ENCODE measurements around the gene ERVFRD-1.

ERVFRD-1 gene

GRCh38 chr6:11123978-11124377 is 12.5 kb upstream of the ERVFRD-1 start:
- Histone ChIP-seq H3K4me2 (ENCODE audit: low read depth, low read length, poor library complexity, severe bottlenecking) (no peak overlapping the region), H2AFZ (ENCODE audit: low read length) (no peak overlapping the region), H3K9me3 (ENCODE audit: insufficient read depth, low read depth, low read length) (no peaks in the 10 kb centered on the region), H3K4me3 (ENCODE audit: low read length, poor library complexity, severe bottlenecking) (no peak overlapping the region), H3K36me3 (ENCODE audit: insufficient read depth, low read length) (peaks cover 10% of the 10 kb centered on the region; the same call in 1 of the 2 replicates), H3K27me3 (ENCODE audit: insufficient read depth, low read length, poor library complexity, severe bottlenecking) (no peaks in the 10 kb centered on the region), H3K9me2 (replicated peaks; ENCODE audit: low read depth, low read length) (no peaks in the 10 kb centered on the region), H3K9ac (ENCODE audit: low read depth, low read length, poor library complexity, severe bottlenecking) (no peak overlapping the region), H3K4me1 (ENCODE audit: insufficient read depth, low read length, poor library complexity, severe bottlenecking) (peaks cover 4% of the 10 kb centered on the region), H3K79me2 (ENCODE audit: insufficient read depth, low read length) (peaks cover 90% of the 10 kb centered on the region), H4K20me1 (ENCODE audit: insufficient read depth, low read length, poor library complexity, severe bottlenecking) (peaks cover 2% of the 10 kb centered on the region), H3F3A (ENCODE audit: low read depth) (no peaks in the 10 kb centered on the region)
- no peak for TF ChIP-seq EZH2phosphoT487 (IDR thresholded peaks at IDR 0.05; ENCODE audit: borderline replicate concordance)
- TF ChIP-seq, protein P1, sequence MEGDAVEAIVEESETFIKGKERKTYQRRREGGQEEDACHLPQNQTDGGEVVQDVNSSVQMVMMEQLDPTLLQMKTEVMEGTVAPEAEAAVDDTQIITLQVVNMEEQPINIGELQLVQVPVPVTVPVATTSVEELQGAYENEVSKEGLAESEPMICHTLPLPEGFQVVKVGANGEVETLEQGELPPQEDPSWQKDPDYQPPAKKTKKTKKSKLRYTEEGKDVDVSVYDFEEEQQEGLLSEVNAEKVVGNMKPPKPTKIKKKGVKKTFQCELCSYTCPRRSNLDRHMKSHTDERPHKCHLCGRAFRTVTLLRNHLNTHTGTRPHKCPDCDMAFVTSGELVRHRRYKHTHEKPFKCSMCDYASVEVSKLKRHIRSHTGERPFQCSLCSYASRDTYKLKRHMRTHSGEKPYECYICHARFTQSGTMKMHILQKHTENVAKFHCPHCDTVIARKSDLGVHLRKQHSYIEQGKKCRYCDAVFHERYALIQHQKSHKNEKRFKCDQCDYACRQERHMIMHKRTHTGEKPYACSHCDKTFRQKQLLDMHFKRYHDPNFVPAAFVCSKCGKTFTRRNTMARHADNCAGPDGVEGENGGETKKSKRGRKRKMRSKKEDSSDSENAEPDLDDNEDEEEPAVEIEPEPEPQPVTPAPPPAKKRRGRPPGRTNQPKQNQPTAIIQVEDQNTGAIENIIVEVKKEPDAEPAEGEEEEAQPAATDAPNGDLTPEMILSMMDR (conservative IDR thresholded peaks at IDR 0.05; ENCODE audit: low read length), result 0 out of 2 replicates have a peak, but pooled peaks have one; percentile 14

- no peak overlapping the region for H2AFZ ChIP-seq (ENCODE audit: low read length)
- H3K36me3 ChIP-seq (ENCODE audit: insufficient read depth, low read length), result peaks cover 7% of the 10 kb centered on the region; the same call in 1 of the 2 replicates
- H3K27me3 ChIP-seq (ENCODE audit: insufficient read depth, low read length, poor library complexity, severe bottlenecking), result no peaks in the 10 kb centered on the region
- no peak overlapping the region for H3K4me2 ChIP-seq (ENCODE audit: low read depth, low read length, poor library complexity, severe bottlenecking)
- peaks cover 4% of the 10 kb centered on the region for H3K4me1 ChIP-seq (ENCODE audit: insufficient read depth, low read length, poor library complexity, severe bottlenecking)
- no peak overlapping the region for H3K9ac ChIP-seq (ENCODE audit: low read depth, low read length, poor library complexity, severe bottlenecking)
- H3F3A ChIP-seq (ENCODE audit: low read depth), result no peaks in the 10 kb centered on the region
- peaks cover 93% of the 10 kb centered on the region for H3K79me2 ChIP-seq (ENCODE audit: insufficient read depth, low read length)
- TF ChIP-seq, protein P1 (conservative IDR thresholded peaks at IDR 0.05; ENCODE audit: low read length), result no peak
- TF ChIP-seq EZH2phosphoT487 (IDR thresholded peaks at IDR 0.05; ENCODE audit: borderline replicate concordance), result no peak
- peaks cover 2% of the 10 kb centered on the region for H4K20me1 ChIP-seq (ENCODE audit: insufficient read depth, low read length, poor library complexity, severe bottlenecking)
- H3K9me3 ChIP-seq (ENCODE audit: insufficient read depth, low read depth, low read length), result no peaks in the 10 kb centered on the region
- H3K4me3 ChIP-seq (ENCODE audit: low read length, poor library complexity, severe bottlenecking), result no peak overlapping the region
- no peaks in the 10 kb centered on the region for H3K9me2 ChIP-seq (replicated peaks; ENCODE audit: low read depth, low read length)
Measured at GRCh38 chr6:11122380-11122779, 10.9 kb upstream of the ERVFRD-1 start.

DNA sequence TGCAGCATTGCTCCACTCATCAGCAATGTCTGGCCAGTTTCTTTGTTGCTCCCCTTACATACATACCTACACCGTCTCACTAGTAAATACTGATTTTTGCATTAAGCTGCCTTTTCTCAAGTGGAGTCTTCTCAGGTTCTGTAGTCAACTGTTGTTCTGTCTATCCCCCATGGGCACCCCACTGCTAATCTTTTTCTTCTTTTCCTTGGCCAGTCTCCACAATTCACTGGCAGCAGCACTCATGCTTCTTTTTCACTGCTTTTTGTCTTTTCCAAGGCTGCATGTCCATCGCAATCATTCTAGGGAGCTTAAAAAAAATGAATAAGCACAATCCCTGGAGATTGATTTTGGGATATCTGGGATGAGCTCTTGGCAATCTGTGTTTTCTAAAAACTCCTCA is 10.3 kb upstream of the ERVFRD-1 start:
- Histone ChIP-seq H3K79me2 (ENCODE audit: insufficient read depth, low read length) (peaks cover 91% of the 10 kb centered on the region), H2AFZ (ENCODE audit: low read length) (no peak overlapping the region), H3K4me1 (ENCODE audit: insufficient read depth, low read length, poor library complexity, severe bottlenecking) (peaks cover 4% of the 10 kb centered on the region), H4K20me1 (ENCODE audit: insufficient read depth, low read length, poor library complexity, severe bottlenecking) (peaks cover 2% of the 10 kb centered on the region), H3K9me2 (replicated peaks; ENCODE audit: low read depth, low read length) (no peaks in the 10 kb centered on the region), H3K27me3 (ENCODE audit: insufficient read depth, low read length, poor library complexity, severe bottlenecking) (no peaks in the 10 kb centered on the region), H3F3A (ENCODE audit: low read depth) (no peaks in the 10 kb centered on the region), H3K9ac (ENCODE audit: low read depth, low read length, poor library complexity, severe bottlenecking) (no peak overlapping the region), H3K4me3 (ENCODE audit: low read length, poor library complexity, severe bottlenecking) (no peak overlapping the region), H3K4me2 (ENCODE audit: low read depth, low read length, poor library complexity, severe bottlenecking) (no peak overlapping the region), H3K9me3 (ENCODE audit: insufficient read depth, low read depth, low read length) (no peaks in the 10 kb centered on the region), H3K36me3 (ENCODE audit: insufficient read depth, low read length) (peaks cover 4% of the 10 kb centered on the region; the same call in 1 of the 2 replicates)
- TF ChIP-seq, protein P1 (conservative IDR thresholded peaks at IDR 0.05; ENCODE audit: low read length), result no peak
- no peak for TF ChIP-seq EZH2phosphoT487 (IDR thresholded peaks at IDR 0.05; ENCODE audit: borderline replicate concordance)

Measured in Loucy (cell line).